HepG2 (cell line): ENCODE results near the gene TSPYL4. TPM values are rescaled to one million over a fixed set of nuclear protein-coding genes. Genes with fewer than 3 reads are reported as not detected.
A peak's percentile ranks its signal among the peaks of the same experiment; 100 is the strongest.

Source experiments
- ARID2 ChIP-seq: sonication (generic); formaldehyde crosslinking; IDR thresholded peaks from 2 replicates; pipeline ENCODE4 v1.8.1; 2022; ENCODE audit warnings: mild to moderate bottlenecking, missing genetic modification reagents, borderline replicate concordance
- ARID3A ChIP-seq: IDR thresholded peaks from 2 replicates; pipeline ENCODE4 v1.6.1; 2012; ENCODE audit warnings: low read depth, low read length, improper control_type of control experiment
- ATF1 ChIP-seq: IDR thresholded peaks from 2 replicates; pipeline ENCODE4 v1.6.1; 2016; ENCODE audit warnings: mild to moderate bottlenecking, control low read depth
- ELF3 ChIP-seq: IDR thresholded peaks from 2 replicates; pipeline ENCODE4 v1.6.1; 2016; ENCODE audit warnings: missing genetic modification reagents, missing compliant biosample characterization
- EP300 ChIP-seq, 3 experiments: sonication (generic) in 1 of 3; formaldehyde crosslinking in 1 of 3; IDR thresholded peaks; 2 replicates each; pipeline versions ENCODE4 v1.5.1 to v1.6.1; 2011 to 2020; ENCODE audit warnings: low read depth in 2 of 3, low read length in 2 of 3, borderline replicate concordance in 1 of 3, improper control_type of control experiment in 1 of 3, mild to moderate bottlenecking in 1 of 3, missing genetic modification reagents in 1 of 3, moderate library complexity in 1 of 3
- FOXP1 ChIP-seq, 2 experiments: fragments of 450-650 bp in 1 of 2; IDR thresholded peaks; 2 replicates each; pipeline ENCODE4 v1.6.1; 2017 to 2018; ENCODE audit warnings: antibody characterized with exemption in 1 of 2
- HNF1A ChIP-seq, 2 experiments: sonication (generic) in 1 of 2; formaldehyde crosslinking in 1 of 2; IDR thresholded peaks; 2 replicates each; pipeline versions ENCODE4 v1.4.0 to v1.6.1; 2016 to 2020; ENCODE audit warnings: borderline replicate concordance in 1 of 2, low read depth in 1 of 2, mild to moderate bottlenecking in 1 of 2, missing genetic modification reagents in 1 of 2
- KAT8 ChIP-seq: IDR thresholded peaks from 2 replicates; pipeline ENCODE4 v1.6.1; 2016; ENCODE audit warnings: missing genetic modification reagents, missing compliant biosample characterization
- KMT2B ChIP-seq: IDR thresholded peaks from 2 replicates; pipeline ENCODE4 v1.6.1; 2016; ENCODE audit warnings: missing genetic modification reagents, missing compliant biosample characterization
- MNT ChIP-seq: fragments of 450-650 bp; IDR thresholded peaks from 2 replicates; pipeline ENCODE4 v1.6.1; 2016
- NR2F1 ChIP-seq, 2 experiments: fragments of 450-650 bp in 1 of 2; formaldehyde crosslinking in 1 of 2; IDR thresholded peaks; 2 replicates each; pipeline versions ENCODE4 v1.5.0 to v1.6.1; 2016 to 2020; ENCODE audit warnings: mild to moderate bottlenecking in 1 of 2, missing compliant biosample characterization in 1 of 2, missing genetic modification reagents in 1 of 2, moderate library complexity in 1 of 2
- SP140L ChIP-seq: sonication (generic); formaldehyde crosslinking; IDR thresholded peaks from 2 replicates; pipeline ENCODE4 v1.4.0; 2020; ENCODE audit warnings: missing genetic modification reagents, borderline replicate concordance
- ZFX ChIP-seq: sonication (generic); formaldehyde crosslinking; IDR thresholded peaks from 2 replicates; pipeline ENCODE4 v1.4.0; 2020; ENCODE audit warnings: mild to moderate bottlenecking, low read depth, missing genetic modification reagents, moderate library complexity
- ZGPAT ChIP-seq: IDR thresholded peaks from 2 replicates; pipeline ENCODE4 v1.6.1; 2016; ENCODE audit warnings: mild to moderate bottlenecking
- ZNF264 ChIP-seq: sonication (generic); formaldehyde crosslinking; IDR thresholded peaks from 2 replicates; pipeline ENCODE4 v1.4.0; 2020; ENCODE audit warnings: missing genetic modification reagents
- ZNF333 ChIP-seq: sonication (generic); formaldehyde crosslinking; IDR thresholded peaks from 2 replicates; pipeline ENCODE4 v1.4.0; 2020; ENCODE audit warnings: mild to moderate bottlenecking, missing genetic modification reagents, borderline replicate concordance
- ZSCAN5A ChIP-seq: sonication (generic); formaldehyde crosslinking; IDR thresholded peaks from 2 replicates; pipeline ENCODE4 v1.8.0; 2022; ENCODE audit warnings: mild to moderate bottlenecking, missing genetic modification reagents, borderline replicate concordance
- polyA plus RNA-seq, 8 experiments: library from polyadenylated mRNA; depleted of rRNA in 3 of 8; stranded (reverse) in 7 of 8; unstranded in 1 of 8; fragments of >200 nt; fragmentation: Illumina TruSeq in 4 of 8; extraction: Trizol in 4 of 8; gene quantifications; 2 replicates each; pipeline versions ENCODE4 v1.2.1 to v1.2.3, GENCODE V29; 2011 to 2016; ENCODE audit warnings: low read depth in 4 of 8, missing spikeins in 1 of 8, mixed read lengths in 1 of 8; ENCODE audit not compliant: insufficient read depth in 1 of 8
- total RNA-seq, 5 experiments: library from RNA; depleted of rRNA; stranded (reverse); fragments of >200 nt; fragmentation: Illumina TruSeq; extraction: Trizol; gene quantifications; 2 replicates each; pipeline ENCODE4 v1.2.3, GENCODE V29; 2016; ENCODE audit warnings: low read depth in 1 of 5

The TSPYL4 gene
- total and polyA plus RNA-seq, 2 of the 13 experiments (the other 11 are each of a cell fraction or from before 2014, with no cell fraction given), result 18.0 to 19.7 TPM

- no peak for TF ChIP-seq FOXP1 (IDR thresholded peaks at IDR 0.05)
- TF ChIP-seq FOXP1 (CRISPR knock-in tag; IDR thresholded peaks at IDR 0.05), result peak; percentile 42; the same call in 1 of the 2 replicates
- 0 out of 4 replicates have a peak, but pooled peaks have one; percentile 32 to 49 for TF ChIP-seq NR2F1 (CRISPR knock-in tag; IDR thresholded peaks at IDR 0.05)
- peak; percentile 35; the same call in 1 of the 2 replicates for TF ChIP-seq ATF1
- no peak for TF ChIP-seq ZNF333
- peak; percentile 67; the same call in 1 of the 2 replicates for TF ChIP-seq ZNF264 (CRISPR knock-in tag)
- peak; percentile 36; the same call in 1 of the 2 replicates for TF ChIP-seq KMT2B (CRISPR knock-in tag)
- TF ChIP-seq ARID2 (CRISPR knock-in tag), result peak; percentile 43; the same call in 1 of the 2 replicates
- TF ChIP-seq ZFX (CRISPR knock-in tag), result 0 out of 2 replicates have a peak, but pooled peaks have one; percentile 37
- peak; percentile 52; the same call in 1 of the 2 replicates for TF ChIP-seq ZGPAT (CRISPR knock-in tag)
- TF ChIP-seq KAT8 (CRISPR knock-in tag), result peak; percentile 45; the same call in 1 of the 2 replicates
- TF ChIP-seq ZSCAN5A (CRISPR knock-in tag), result no peak
- TF ChIP-seq SP140L (CRISPR knock-in tag), result peak; percentile 9; the same call in 1 of the 2 replicates
- peak in 1 of 2 experiments; percentile 69; a peak in 2 of 4 replicates for TF ChIP-seq EP300 (IDR thresholded peaks at IDR 0.05; ENCODE audit: low read depth in 2 of 2, low read length in 2 of 2)
- TF ChIP-seq EP300 (CRISPR knock-in tag; IDR thresholded peaks at IDR 0.05; ENCODE audit: borderline replicate concordance), result no peak
- peak; percentile 70; the same call in 1 of the 2 replicates for TF ChIP-seq ARID3A
- TF ChIP-seq HNF1A (IDR thresholded peaks at IDR 0.05; ENCODE audit: low read depth), result peak; percentile 90
- peak; percentile 94 for TF ChIP-seq HNF1A (CRISPR knock-in tag; IDR thresholded peaks at IDR 0.05; ENCODE audit: borderline replicate concordance)
- no peak for TF ChIP-seq MNT
- 0 out of 2 replicates have a peak, but pooled peaks have one; percentile 24 for TF ChIP-seq ELF3 (CRISPR knock-in tag)
Observed at GRCh38 chr6:116247285-116247684, 6.6 kb downstream of the TSPYL4 start (continued).
